ENCODE data around the gene GP1BB.

Gene GP1BB

DNA sequence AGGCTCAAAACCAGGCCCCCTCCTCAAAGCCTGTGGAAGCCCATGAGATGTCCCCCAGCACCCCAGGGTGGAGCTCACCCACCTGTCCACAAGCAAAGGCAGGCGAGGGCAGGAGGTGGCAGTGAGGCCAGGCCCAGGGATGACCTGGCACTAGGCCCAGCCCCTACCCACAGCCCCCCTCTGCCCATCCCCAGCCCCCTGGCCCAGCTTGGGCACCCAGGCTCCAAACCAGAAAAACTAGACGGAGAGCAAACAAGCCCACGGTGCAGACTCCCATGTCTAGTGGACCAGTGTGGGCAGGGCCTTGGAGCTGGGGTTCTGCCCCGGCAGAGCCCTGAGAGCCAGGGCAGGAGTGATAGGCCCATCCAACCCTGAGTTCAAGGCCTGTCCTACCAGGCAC is 20.3 kb downstream of the GP1BB start:
- H3K27ac ChIP-seq, result no peak overlapping the region; the same call in 1 of the 2 replicates
- TF ChIP-seq, protein P1, sequence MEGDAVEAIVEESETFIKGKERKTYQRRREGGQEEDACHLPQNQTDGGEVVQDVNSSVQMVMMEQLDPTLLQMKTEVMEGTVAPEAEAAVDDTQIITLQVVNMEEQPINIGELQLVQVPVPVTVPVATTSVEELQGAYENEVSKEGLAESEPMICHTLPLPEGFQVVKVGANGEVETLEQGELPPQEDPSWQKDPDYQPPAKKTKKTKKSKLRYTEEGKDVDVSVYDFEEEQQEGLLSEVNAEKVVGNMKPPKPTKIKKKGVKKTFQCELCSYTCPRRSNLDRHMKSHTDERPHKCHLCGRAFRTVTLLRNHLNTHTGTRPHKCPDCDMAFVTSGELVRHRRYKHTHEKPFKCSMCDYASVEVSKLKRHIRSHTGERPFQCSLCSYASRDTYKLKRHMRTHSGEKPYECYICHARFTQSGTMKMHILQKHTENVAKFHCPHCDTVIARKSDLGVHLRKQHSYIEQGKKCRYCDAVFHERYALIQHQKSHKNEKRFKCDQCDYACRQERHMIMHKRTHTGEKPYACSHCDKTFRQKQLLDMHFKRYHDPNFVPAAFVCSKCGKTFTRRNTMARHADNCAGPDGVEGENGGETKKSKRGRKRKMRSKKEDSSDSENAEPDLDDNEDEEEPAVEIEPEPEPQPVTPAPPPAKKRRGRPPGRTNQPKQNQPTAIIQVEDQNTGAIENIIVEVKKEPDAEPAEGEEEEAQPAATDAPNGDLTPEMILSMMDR (conservative IDR thresholded peaks at IDR 0.05), result no peak

DNA sequence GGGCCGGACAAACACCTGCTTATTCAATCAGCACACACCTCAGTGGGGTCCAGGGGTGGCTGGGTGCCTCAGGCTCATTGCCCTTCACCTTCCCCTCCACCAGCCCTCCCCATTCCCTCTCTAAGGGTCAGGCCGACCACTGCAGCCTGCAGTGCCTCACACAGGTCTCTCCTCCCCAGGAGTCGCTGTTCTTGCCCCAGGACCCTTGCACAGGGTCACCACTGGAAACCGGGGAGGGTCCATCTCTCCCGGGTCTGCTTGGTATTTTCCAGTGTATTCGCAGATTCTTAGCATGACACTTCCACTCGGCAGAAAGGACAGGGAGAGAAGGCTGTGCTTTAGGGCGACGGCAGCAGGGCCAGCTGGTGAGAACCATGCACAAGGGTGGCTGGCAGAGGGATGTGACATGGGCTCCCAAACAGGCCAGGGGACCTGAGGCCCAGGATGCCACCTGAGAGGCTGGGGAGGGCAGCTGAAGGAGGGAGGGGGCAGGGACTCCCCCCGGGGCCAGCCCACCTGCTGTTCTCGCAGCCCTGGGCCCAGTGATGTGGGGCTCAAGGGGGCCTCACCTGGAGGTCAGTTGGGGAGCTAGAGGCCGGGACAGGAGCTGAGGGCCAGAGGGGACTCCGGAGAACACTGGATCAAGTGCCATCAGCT is 21.1 kb downstream of the GP1BB start:
- H3K27ac ChIP-seq, result no peak overlapping the region; the same call in 1 of the 2 replicates
- TF ChIP-seq, protein P1 (conservative IDR thresholded peaks at IDR 0.05), result no peak

DNA sequence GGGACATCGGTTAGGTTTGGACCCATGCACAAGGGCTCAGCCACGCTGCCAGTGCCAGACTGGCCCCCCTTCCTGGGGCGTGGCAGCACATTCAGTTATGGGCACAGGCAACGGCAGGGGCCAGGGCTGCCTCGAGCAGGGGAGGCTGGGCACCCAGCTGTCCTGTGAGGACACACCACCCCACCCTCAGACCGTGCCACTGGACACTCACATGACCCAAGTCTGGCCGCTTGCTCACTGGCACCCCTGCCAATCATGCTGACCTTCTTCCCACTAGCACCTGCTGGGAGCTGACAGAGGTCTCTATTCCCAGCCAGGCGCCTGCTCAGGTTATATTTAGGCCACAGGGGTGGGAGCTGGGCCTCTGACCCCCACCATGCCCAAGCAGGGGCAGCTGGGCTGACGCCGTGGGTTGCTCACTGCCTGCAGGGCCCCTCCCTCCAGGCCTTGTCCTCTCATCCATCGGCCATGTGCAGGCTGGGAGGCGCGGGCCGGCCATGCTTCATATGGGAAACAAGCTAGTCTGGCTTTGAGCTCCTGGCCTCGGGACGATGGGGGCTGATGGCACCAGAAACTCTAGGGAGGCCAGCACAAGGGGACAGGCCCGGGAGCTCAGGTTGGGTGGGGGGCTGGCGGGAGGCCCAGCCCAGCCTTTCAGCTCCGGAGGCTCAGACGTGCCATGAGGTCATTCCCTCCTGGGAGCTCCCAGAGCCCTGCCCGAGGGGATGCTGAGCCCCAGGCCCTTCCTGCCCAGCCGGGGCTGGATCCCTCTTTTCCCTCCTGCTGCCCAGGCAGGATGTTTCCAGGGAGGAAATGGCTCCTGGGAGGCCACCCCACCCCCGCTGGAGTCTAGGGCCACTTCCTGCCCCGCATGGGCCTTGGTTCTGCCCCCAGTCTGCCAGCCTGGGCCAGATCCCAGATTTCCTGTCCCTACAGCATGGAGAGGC is 22.1 kb downstream of the GP1BB start:
- TF ChIP-seq, protein P1 (conservative IDR thresholded peaks at IDR 0.05), result no peak
- H3K27ac ChIP-seq, result no peak overlapping the region

DNA sequence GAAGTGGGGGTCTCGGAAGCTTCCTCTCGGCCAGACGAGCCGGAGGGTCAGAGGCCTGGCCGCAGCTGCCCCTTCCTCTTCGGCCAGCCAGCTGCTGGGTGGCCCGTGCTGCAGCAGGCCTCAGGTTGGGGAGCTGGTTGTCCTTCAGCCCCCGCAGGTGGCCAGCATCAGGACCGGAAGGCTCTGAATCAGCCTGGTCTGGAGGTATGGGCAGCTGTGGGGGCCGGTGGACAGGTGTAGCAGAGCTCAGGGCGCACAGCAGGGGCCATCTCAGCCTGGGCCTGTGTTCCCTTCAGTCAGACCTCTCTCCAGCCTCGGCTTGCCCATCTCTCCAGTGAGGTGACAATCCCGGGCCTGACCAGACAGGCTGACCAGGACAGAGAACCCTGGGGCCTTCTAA is 23.4 kb downstream of the GP1BB start:
- no peak overlapping the region for H3K27ac ChIP-seq
- TF ChIP-seq, protein P1 (conservative IDR thresholded peaks at IDR 0.05), result no peak

DNA sequence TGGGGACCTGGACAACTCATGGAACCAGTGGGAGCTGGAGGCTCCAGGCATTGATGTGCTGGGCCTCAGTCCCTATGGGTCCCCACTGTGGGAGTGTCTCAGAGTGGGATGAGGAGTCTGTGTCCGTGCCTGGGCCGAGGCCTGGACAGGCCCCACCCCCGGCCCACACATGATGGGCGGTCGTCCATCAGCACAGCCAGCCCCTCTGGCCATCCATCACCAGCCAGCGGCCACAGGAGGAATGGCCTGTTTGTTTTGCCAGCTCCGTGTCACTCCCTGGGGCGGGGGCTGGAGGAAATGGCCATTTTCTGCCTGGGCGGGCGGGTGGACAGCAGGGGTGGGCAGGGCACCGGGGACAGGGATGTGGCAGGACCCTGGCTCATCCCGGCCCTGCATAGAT is 24.2 kb downstream of the GP1BB start:
- TF ChIP-seq, protein P1 (conservative IDR thresholded peaks at IDR 0.05), result no peak
- no peak overlapping the region for H3K27ac ChIP-seq

DNA sequence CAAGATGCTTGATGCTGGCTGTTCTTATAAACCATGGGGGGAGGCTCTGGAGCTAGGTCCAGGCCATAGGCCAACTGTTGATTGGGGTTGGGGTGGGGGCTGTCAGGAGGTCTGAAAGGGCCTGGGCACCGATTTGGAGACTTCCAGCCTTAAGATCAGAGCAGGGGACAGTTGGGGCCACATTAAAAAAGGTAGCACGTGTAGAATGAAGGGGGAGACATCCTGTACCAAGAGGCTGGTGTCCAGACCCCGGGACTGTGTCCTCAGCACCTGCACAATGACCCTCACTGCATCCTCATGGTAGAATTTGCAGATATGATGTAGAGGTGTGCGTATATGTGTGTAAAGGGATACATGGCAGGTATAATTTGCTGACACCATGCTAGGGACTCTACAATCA is 24.8 kb downstream of the GP1BB start:
- TF ChIP-seq, protein P1 (conservative IDR thresholded peaks at IDR 0.05), result no peak
- no peak overlapping the region for H3K27ac ChIP-seq

DNA sequence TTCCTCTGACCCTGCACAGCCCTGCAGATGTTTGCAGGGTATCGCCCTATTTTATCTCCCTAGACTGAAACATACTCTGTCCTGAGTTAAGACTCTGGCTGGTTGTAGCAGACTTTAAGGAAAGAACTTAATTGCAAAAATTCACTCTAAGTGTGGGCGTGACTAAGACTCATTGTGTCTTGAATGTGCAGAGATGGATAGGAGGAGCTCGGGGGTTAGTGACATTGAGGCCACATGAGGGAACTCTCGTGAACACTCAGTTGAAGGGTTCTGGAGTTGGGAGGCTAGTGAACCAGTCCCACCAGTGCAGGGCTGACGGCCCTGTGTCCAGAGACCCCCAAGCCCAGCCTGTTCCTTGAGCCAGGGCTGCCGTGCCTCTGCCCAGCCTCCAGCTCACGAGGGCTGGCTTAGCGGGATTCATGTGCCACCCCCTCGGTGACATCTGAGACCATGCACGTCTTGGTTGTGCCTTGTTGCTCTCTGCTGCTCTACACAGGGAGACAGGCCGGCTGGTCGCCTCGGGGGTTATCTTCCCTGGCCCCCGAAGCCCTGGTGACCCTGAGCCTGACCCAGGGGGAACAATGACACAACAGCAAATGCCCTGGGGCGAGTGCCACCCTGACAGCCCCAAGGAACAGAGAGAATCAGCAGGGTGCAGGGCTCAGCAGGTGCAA is 25.8 kb downstream of the GP1BB start:
- TF ChIP-seq, protein P1 (conservative IDR thresholded peaks at IDR 0.05), result no peak
- no peak overlapping the region for H3K27ac ChIP-seq
